Stimulated activated CD4-positive, alpha-beta T cell treated with anti-CD3 and anti-CD28 coated beads, Interleukin-4, amount 100 ng/mL, for 1 hour (primary cell): ENCODE measurements around the gene EEFSEC.

Experiments used
- DNase-seq: peaks from one replicate; pipeline ENCODE4 v3.0.0-alpha.2; 2020

EEFSEC gene

DNA sequence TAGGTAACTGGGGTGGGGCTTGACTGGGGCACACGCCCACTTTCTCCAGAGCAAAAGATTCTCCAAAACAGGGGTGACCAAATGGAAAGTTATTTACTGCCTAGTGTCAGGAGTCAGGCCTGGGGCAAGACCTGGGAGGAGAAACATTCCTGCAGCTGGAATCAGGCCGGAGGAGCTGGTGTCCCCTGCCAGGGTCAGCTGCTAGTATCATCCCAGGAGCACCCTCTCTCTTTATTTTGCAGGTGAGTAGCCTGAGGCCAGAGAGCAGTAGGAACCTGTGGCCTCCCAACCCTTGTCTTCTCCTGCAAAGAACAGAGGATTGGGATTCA, 280.5 kb downstream of the EEFSEC start:
- no peak for DNase-seq

DNA sequence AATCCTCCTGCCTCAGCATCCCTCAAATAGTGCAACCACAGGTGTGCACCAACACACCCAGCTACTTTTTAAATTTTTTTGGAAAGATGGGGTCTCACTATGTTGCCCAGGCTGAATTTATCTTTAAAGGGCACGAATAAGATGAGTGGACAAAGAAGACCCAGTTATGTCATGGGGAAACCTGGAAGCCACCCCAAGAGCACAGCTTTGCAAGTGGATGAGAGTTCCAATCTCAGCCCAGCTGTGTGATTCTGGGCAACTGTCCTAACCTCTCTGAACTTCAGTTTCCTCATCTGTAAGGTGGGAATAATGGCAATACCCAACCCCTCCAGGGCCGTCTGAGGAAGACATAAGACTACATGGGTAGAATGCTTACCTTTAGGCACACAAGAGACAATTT, 281.2 kb downstream of the EEFSEC start:
- no peak for DNase-seq

DNA sequence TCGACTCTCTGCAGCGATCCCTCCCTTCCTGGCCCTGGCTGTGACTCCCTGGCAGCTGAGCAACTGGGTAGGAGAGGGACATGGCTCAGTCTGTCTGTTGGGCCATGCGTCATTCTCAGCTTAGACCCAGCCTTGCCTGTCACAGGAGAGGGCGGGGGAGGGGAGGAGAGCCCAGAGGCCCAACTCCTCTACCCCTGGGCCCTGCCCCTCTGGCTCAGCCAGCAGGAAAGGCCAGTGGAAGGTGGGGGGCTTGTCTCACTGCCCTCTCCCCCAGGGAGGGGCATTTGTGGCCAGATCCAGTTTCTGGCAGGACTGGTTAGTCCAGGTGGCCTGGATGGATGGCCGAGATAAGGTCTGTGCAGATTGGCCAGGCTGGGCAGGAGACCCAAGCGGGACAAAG, 281.8 kb downstream of the EEFSEC start:
- DNase-seq: no peak

DNA sequence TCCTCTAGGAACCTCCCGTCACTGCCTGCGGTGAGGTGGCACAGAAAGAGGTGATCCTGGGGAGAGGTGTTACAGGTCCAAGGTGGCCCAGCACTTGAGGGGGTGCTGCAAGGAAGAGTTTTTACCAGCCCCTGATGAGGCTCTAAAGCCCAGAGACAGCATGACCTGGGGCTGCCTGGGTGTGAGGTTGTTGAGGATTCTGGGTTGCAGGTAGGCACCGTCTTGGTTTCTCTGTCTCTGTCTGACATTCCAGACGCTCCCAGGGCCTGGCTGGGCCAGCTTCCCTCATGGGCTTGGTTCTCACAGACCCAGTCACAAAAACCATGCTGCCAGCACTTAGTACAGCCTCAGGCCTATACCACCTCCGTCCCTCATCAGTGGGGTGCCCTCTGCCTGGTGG, 282.3 kb downstream of the EEFSEC start:
- no peak for DNase-seq

DNA sequence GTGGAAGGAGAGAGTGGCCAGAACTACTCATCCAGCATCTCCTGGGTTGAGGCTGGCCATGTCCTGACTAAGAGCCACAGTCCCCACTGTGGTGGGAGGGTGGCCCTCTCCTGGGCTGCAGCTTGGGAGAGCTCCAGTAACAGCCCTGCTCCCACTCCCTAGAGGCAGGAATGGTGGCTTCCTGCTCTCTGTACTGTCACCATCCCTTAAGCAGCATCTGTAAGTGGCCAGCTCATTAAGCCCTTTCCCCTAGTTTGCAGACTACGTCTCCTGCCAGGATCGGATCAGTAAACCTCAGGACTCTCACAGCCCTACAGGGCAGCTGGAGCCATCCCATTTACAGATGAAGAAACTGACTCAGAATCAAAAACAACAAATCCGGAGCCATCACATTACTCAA, 282.9 kb downstream of the EEFSEC start:
- DNase-seq: no peak

DNA sequence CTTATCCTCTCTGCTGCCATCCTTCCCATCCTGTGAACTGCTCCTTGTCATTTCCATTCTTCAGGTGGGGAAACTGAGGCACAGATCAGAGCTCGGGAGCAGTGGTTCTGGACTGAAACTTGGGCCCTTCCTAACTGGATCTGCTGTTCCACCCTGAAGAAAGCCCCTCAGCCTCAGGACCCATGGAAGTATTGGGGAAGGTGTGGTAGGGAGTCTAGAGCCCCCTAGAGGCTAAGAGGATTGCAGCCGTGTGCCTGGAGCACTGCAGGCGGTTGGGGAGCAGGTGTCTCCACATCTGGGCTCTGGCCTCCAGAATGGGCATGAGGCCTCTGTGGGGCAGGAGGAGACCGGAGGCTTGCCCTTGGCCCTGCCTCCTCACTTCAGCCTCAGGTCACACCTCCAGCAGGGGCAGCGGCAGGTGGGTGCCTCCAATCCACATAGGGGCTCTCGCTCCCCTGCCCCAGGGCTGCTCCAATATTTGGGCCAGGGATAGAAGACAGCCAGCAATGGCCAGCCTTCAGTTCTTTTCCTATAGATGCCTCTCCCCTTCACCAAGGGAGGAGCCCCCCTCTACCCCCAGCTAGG, 285.3 kb downstream of the EEFSEC start:
- DNase-seq: no peak

DNA sequence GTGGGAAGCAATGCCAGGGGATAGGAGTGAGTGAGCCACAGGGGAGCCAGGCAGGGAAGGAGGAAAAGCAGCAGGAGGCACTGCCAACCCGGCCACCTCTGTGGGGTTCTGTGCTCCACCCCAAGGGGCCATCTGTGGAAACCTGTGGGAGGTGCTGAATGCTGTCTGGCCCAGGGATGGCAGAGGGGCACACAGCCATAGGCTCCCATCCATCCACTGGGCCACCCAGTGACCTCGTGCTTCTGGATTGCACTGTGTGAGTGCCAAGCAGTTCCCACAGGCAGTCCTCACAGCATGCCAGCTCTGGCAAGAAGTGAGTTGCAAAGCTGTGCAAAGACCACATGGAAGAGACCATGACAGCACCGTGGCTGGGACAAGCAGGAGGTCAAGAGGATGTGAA, 285.9 kb downstream of the EEFSEC start:
- no peak for DNase-seq

DNA sequence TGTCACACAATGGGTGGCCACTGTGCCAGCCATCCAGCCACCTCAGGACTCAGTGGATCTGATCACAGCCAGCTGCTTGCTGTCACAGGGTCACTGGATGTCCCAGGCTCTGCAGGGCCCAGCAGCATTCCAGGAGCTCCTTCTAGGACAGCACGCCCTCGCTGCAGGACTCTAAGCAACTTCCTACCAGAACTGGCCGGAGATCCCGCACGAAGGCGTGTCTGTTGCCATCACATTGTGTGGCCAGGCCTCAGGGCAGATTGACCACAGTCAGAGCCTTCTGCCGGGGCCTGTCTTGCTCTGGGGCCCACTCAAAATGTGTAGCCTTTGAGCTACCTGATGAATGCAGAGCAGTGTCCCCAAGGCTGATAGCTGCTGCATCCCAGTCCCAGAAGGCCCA, 288.8 kb downstream of the EEFSEC start:
- no peak for DNase-seq

DNA sequence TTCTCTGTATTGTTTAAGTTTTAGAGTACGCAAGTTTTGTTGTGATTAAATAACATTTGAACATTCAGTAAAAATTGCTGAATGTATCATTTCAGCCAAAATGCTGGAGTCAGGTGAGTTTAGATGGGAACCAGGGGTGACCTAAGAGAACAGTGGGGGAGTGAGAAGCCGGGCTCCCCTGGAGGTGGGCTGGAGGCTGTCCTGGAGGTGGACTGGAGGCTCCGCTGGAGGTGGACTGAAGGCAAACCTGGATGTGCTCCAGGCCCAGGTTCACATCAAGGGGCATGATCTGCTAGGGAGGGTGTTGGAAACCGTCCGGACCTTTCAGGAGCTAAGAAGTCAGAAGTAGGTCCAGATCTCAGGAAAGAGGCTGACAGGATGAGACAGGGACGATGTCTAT, 289.7 kb downstream of the EEFSEC start:
- no peak for DNase-seq

DNA sequence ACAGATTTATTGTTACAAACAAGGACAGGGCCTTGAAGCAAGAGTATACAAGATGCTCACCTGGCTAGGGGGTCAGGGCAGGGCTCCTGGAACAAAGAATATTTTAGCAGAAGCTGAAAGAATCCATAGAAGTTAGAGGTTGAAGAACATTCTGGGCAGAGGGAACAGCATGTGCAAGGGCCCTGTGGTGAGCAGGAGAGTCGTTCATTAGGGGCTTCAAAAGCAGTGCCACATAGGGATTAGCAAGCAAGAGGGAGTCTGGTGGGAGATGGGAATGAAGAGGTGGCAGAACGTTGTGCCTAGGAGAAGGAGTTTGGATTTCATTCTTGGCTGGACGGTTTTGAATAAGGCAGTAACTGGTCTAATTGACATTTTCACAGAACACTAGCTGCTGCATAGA, 290.5 kb downstream of the EEFSEC start:
- no peak for DNase-seq

DNA sequence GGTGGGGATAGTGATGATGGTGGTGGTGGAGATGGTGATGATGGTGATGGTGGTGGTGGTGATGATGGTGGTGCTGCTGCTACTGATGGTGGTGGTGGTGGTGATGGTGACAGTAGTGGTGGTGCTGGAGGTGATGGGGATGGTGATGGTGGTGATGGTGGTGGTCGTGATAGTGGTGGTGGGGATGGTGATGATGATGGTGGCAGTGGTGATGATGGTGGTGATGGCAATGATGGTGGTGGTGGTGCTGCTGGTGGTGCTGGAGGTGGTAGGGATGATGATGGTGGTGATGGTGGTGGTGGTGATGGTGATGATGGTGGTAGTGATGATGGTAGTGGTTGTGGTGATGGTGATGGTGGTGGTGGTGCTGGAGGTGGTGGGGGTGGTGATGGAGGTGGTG, 292.1 kb downstream of the EEFSEC start:
- no peak for DNase-seq

DNA sequence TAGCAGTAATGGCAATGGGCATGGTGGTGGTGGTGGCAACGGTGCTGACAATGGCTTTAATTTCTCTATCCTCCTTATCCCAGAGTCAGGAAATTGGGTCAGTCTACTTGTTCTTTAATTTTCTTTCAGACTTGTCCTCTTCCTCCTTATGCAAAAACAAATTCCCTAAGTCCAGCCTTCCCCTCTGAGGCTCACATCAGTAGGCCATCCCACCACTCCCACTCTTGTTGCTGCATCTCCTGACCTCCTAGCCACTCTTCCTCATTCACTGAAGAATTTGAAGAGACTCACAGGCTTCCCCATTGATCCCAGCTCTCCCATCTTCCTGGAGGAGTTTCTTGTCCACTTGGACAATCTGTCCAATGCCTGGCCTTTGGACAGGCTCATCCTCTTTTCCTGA, 293.5 kb downstream of the EEFSEC start:
- no peak for DNase-seq

DNA sequence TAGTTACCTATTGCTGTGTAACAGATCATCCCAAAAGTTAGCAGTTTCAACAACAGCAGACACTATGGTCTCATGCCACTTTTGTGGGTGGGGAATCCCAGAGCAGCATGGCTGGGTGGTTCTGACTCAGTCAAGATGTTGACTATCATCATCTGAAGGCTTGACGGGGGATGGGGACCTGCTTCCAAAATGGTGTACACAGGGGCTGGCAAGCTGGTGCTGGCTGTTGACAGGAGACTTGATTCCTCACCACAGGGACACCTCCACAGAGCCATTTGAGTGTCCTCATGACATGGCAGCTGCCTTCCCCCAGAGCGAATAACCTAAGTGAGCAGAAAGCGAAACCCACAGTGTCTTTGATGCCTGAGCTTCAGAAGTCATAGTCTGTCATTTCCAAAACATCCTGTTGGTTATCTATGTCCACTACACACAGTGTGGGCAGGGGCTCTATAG, 294.3 kb downstream of the EEFSEC start:
- peak; percentile 50 for DNase-seq

DNA sequence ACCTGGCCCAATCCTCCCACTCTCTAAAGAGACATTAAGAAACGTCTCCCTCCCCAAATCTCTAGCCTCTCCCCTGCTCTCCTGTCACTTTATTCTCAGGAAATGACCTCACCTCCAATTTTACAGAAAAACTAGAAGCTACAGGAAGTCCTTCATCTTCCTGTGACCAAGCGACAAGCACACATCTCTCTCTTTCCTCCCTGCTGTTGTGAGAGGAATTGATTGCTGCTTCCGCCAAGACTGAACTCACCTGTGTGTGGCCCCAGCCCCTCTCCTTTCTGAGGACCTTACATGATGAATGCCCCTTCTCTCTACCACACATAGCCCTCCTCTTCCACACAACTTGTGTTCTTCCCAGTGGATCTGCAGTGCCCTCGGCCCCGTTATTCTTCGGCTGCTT, 295.2 kb downstream of the EEFSEC start:
- no peak for DNase-seq

DNA sequence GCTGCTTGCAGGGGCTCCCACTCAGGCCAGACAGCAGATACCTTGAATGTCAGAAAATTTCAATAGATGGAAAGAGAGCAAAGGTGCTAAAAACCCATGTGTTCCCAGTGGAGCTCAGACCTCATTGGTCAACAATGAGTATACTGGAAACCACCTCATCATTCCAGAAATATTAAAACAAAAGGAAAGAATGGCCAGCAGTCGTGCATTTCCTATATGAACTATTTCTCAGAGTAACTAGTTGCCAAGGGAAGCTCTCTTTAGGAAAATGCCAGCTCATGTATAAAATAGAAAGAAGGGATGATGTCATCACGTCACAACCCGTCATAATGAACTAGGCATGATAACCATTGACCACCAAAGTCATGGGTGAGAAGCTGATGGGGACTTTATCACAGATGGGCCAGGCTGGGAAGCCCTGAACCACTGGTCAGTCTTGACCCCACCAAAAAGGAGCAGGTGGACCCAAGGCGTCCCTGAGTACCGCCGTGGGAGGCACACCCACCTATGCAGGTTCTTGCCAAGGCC, 295.9 kb downstream of the EEFSEC start:
- DNase-seq: no peak

DNA sequence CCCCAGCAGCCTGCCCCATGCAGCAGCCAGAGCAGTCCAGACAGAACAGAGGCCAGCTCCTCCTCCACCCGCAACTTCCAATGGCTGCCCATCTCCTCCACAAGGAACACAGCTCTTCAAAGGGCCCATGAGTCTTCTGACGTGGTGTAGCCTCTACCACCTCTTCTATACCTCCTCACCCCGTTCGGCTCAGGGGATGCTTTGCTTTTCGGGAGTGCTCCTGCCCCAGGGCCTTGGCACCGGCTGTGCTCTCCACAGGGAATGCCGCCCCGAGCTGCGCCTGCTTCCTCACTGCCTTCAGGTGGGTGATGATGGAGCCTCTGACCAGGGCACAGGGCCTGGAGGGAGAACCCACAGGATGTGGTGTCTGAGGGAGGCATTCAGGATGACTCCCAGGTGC, 298.8 kb downstream of the EEFSEC start:
- no peak for DNase-seq

DNA sequence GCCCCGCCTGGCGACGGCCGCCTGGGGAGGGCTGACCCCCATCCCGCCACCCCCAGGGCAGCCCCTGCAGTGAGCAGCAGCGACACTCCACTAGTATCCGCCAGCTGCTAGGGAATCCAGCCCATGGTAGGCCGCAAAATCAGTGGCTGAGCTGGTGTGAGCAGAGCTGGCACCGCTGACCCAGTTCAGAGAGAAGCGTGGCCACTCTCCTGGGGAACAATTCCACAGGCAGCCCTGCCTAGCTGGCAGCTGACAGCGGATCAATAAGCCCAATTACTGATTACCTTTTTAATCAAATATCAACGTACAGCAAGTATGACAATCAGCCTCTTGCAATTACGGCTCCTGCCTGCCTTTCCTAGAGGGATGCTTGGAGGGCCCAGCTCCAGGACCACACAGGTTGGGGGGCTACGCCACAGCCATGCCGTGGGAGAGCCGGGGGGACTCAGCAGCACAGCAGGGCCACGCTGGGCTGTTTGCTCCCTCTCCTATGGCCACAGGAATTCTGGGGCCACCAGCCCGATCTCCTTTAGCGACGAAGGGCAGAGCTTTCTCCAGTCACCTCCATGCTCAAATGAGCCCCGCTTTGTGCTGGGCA, 299.5 kb downstream of the EEFSEC start:
- no peak for DNase-seq

DNA sequence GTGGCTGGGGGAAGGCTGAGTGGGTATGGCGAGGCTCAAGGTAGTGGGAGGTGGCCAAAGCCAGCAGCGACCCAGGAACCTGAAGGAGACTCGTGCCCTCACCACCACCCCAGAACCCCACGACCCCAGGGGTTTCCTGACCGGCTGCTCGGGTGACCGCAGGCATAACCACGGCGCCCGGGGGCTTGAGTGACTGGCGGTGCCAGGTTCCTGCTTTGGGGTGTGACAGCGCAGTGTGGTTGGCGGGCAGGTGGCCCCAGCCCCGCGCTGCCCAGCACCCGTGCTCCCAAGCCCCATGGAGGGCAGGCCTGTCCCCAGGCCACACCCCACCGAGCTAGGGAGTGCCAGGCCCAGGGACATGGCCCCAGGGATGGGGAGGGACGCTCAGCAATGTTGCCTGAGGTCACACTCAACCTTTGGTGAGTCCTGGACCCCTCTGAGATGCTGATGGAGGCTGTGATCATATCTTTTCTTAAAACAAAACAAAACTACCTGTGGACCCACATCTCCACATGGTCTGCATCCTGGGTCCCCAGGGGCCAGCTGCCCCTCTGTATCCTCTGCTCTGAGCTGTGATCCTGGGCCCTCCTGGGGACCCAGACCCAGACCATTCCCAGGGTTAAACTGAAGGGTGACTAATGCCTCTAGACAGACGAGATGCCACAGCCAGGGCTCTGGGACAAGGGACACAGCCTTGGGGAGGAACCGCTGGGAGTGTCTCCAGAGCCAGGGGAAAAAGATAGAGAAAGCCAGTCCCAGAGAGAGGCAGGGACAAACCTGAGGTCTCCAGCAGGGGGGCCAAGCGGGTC, 300.4 kb downstream of the EEFSEC start:
- no peak for DNase-seq

DNA sequence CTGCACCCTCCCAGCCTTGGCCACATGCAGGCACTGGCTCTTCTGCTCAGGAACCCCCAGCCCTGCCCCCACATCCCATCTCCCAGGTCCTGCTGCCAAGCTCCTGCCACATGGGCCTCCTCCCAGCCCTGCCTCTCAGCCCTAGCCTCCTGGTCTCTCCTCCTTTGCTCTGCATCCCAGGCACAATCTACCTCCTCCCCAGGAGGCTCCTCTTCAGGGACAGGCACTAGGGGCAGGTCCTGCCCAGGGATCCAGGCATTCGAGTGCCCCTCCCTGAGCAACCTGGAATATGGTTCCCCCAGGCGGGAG, 301.0 kb downstream of the EEFSEC start:
- no peak for DNase-seq

DNA sequence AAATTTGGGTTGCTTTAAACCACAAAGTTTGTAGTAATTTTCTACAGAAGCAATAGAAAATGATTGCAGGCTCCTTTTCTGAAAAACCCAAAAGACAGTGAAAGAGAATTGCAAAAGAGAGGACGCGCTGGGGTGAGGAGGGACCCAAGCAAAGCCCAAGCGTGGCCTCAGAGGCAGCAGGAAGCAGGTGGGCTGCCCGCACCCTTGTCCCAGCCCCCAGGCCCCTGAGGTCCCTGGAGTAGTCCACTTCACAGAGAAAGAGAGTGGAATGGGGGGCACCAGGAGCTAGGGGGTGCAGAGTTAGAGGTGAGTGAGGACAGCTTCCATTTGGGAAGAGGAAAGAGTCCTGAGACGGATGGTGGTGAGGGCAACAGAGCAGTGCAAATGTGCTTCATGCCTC, 301.8 kb downstream of the EEFSEC start:
- DNase-seq: no peak

DNA sequence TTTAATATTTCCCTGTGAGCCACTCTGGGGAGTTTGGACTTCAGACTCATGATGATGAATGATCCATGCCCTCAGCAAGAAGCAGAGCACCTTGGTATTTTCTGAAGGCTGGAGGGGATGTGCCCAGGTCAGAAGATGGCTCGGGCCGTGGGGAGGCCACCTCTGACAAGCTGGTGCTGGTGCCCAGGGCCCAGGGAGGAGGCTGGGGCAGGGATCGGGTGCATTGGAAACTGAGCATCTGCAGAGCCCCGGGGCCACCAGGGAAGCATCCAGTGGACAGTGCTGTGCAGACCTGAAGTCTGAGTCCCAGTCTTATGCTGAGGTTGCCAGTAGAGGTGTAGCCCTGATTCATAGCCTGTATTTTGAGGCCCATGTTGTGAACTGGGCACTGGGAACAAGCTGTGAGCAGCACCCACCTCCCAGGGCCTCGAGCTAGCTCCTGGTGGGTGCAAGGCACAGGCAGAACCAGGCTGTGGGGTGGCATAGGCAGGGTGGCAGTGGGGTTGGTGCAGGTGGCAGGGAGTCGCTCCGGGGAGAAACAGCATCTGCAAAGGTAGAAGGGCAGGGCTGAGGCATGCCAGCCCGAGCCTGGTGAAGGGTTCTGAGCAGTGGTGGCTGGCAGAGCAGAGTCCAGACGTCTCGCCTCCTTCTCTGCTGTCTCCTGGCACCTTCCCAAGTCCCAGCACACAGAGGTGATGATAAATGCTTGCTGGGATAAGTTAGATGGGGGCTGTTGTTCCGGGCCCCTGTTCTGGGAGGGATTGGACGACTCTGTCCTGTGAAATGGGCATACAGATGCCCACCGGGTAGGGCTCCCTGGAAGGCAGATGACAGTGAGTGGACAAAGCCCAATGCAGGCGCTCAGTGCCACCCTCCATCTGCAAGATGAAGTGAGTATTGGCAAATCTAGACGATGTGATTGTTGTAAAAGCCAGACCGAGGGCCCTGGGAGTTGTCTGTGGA, 302.8 kb downstream of the EEFSEC start:
- DNase-seq: no peak

DNA sequence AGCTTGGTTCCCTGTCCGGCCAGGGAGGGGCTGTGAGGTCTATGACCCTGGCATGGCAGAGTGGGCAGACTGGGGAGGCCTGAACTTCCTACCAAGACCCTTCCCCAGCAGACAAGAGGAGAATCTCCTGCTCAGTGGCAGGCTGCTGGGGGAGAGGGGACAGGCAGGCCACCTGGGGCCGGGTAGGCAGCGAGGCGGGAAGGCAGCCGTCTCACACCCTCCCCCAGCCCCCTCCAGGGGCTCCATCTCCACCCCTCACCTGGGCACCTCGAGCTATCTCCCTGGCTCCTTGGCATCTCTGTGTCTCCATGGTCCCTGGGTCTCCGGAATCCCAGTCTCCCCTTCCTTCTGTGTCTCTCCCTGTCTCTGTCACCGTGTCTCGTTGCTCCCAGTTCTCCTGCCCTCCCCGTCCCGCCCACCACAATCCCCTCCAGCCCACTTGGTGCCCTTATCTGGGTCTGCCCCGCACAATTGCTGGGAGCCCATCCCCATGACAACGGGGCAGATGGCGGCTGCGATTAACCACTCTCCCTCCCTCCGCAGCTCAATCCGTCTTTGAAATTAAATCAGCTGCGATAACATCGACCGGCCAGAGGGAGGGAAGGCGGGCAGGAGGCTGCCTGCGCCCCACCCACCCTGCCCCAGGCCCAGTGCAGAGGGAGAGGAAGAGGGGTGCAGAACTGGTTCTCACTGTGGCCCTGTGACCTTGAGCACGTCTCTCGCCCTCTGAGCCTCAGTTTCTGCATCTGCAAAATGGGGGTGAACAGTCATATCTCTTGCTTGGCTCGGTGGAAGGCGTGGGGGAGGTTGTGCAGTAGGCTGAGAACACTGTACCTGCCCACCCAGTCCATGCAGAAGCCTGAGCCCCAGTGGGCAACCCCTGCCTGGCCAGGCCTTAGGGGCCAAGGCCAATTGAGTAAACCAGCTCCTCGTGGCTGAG, 303.8 kb downstream of the EEFSEC start:
- DNase-seq: no peak
